ENCODE data around the gene VWA5B2. TPM values are rescaled to one million over a fixed set of nuclear protein-coding genes. Genes with fewer than 3 reads are reported as not detected.

VWA5B2 gene
- total RNA-seq, 1 experiment from 2014 or later, result 0.44 TPM

- no peak for TF ChIP-seq CDX4 (CRISPR knock-in tag; IDR thresholded peaks at IDR 0.05; ENCODE audit: borderline replicate concordance)
- TF ChIP-seq USF1 (CRISPR knock-in tag; IDR thresholded peaks at IDR 0.05), result peak; percentile 86
- TF ChIP-seq AR (CRISPR knock-in tag; IDR thresholded peaks at IDR 0.05), result peak; percentile 69; the same call in 1 of the 2 replicates
- peak; percentile 76 for TF ChIP-seq MAX (CRISPR knock-in tag; IDR thresholded peaks at IDR 0.05)
- TF ChIP-seq MYBL2 (CRISPR knock-in tag; IDR thresholded peaks at IDR 0.05), result 0 out of 2 replicates have a peak, but pooled peaks have one; percentile 58
- TF ChIP-seq NR1H2 (CRISPR knock-in tag; IDR thresholded peaks at IDR 0.05), result no peak
- TF ChIP-seq NFE2L1 (CRISPR knock-in tag; IDR thresholded peaks at IDR 0.05), result peak; percentile 70; the same call in 1 of the 2 replicates
- TF ChIP-seq E2F1 (CRISPR knock-in tag; IDR thresholded peaks at IDR 0.05), result no peak
These were observed 43.8 kb upstream of the VWA5B2 start (continued) for GRCh38 chr3:184185461-184186183.

GRCh38 chr3:184186184-184186901 lies 43.0 kb upstream of the VWA5B2 start, which contains the start of gene ABCF3:
Gene ABCF3, plus strand, starts transcription at chr3:184186199. Its CDS starts 9 bp downstream, at chr3:184186208.
- H3K9me3 Mint-ChIP-seq, result no peaks in the 10 kb centered on the region
- ChIA-PET POLR2A (interaction anchor here (0.6 to 1.4 kb wide), 7 partner anchors 10 to 153 kb away, joined by 3 to 15 read pairs (median 3); partner anchors contain the start of genes AP2M1 and EIF2B5), CTCF (interaction anchor here (0.6 to 1.9 kb wide), 14 partner anchors 12 to 291 kb away, joined by 3 to 17 read pairs (median 4); partner anchors contain the start of gene EEF1AKMT4)
- no peaks in the 10 kb centered on the region for H3K27me3 Mint-ChIP-seq (ENCODE audit: low read depth)
- peaks cover 67% of the 10 kb centered on the region for H3K36me3 Mint-ChIP-seq
- DNase-seq (ENCODE audit: low spot score), result no peak
- peak; percentile 37 for ATAC-seq
- peak within 1 kb of the TSS; percentile 97 for H3K27ac Mint-ChIP-seq
- peak within 1 kb of the TSS; percentile 98 for H3K4me3 Mint-ChIP-seq
- TF ChIP-seq ARID4B (CRISPR knock-in tag; IDR thresholded peaks at IDR 0.05; ENCODE audit: borderline replicate concordance), result peak; percentile 70; the same call in 1 of the 2 replicates
- no peak for TF ChIP-seq ATF6 (CRISPR knock-in tag; IDR thresholded peaks at IDR 0.05)
- peak; percentile 52; the same call in 1 of the 2 replicates for TF ChIP-seq ZNF219 (CRISPR knock-in tag; IDR thresholded peaks at IDR 0.05; ENCODE audit: borderline replicate concordance)
- 0 out of 2 replicates have a peak, but pooled peaks have one; percentile 14 for TF ChIP-seq ZNF416 (CRISPR knock-in tag; IDR thresholded peaks at IDR 0.05)
- peaks cover 23% of the 10 kb centered on the region for H3K4me1 Mint-ChIP-seq

All from WTC11 (cell line).